Endothelial cell of umbilical vein (primary cell): ENCODE measurements around the gene NDUFS2. TPM values are rescaled to one million over a fixed set of nuclear protein-coding genes. Genes with fewer than 3 reads are reported as not detected.

Experiments
- BruUV-seq: library from RNA; stranded (reverse); fragments of 400-500 nt; replicated peaks from 2 replicates; lab custom pipeline; 2021; lab: Mats Ljungman, UMichigan
- CTCF ChIA-PET: fragments of 300-600, 350-600 bp; sonication (Branson Sonifier 250); formaldehyde crosslinking; loops from one replicate; lab custom pipeline; 2021; ENCODE audit warnings: antibody characterized with exemption, inconsistent platforms; lab: Charles Lee
- POLR2A ChIA-PET: fragments of 300-600, 350-600 bp; sonication (Branson Sonifier 250); formaldehyde crosslinking; loops from one replicate; lab custom pipeline; 2021; ENCODE audit warnings: antibody characterized with exemption, inconsistent platforms; lab: Charles Lee
- DNase-seq: peaks from one replicate; pipeline ENCODE4 v3.0.0-alpha.2; 2011; ENCODE audit warnings: low read depth, low spot score
- FAIRE-seq: peaks from 2 replicates; lab custom pipeline; 2011; peaks lifted over from hg19 to GRCh38; lab: Jason Lieb, UNC
- H2AFZ ChIP-seq: 2 replicates; pipeline ENCODE4 v1.6.0; 2012; ENCODE audit warnings: low read depth, low read length, control low read depth, inconsistent platforms
- H3K27ac ChIP-seq: 2 replicates; pipeline ENCODE4 v1.5.1; 2011; ENCODE audit warnings: low read depth, mild to moderate bottlenecking, control low read depth, low read length, moderate library complexity; ENCODE audit not compliant: insufficient read depth
- H3K27me3 ChIP-seq, 2 experiments: 2 replicates each; pipeline versions ENCODE4 v1.6.0 to v1.6.1; 2011; ENCODE audit warnings: low read length in 2 of 2, mixed read lengths in 1 of 2; ENCODE audit not compliant: control insufficient read depth in 2 of 2, insufficient read depth in 2 of 2
- H3K36me3 ChIP-seq, 2 experiments: 2 replicates in 1 of 2; 3 replicates in 1 of 2; pipeline ENCODE4 v1.5.1; 2011; ENCODE audit warnings: low read length in 2 of 2, mild to moderate bottlenecking in 1 of 2, moderate library complexity in 1 of 2; ENCODE audit not compliant: control insufficient read depth in 2 of 2, insufficient read depth in 2 of 2; ENCODE audit errors: extremely low read depth in 1 of 2
- H3K4me1 ChIP-seq: 3 replicates; pipeline ENCODE4 v1.5.1; 2011; ENCODE audit warnings: mild to moderate bottlenecking, low read length; ENCODE audit not compliant: control insufficient read depth, insufficient read depth; ENCODE audit errors: extremely low read depth
- H3K4me2 ChIP-seq: 2 replicates; pipeline ENCODE4 v1.6.1; 2011; ENCODE audit warnings: low read length, control low read depth, mixed read lengths; ENCODE audit not compliant: insufficient read depth
- H3K4me3 ChIP-seq, 3 experiments: fragments of 200-600 bp in 1 of 3; sonication (generic), shearing (Covaris generic) in 1 of 3; replicated peaks in 1 of 3; 2 replicates each; pipeline ENCODE4 v1.5.1; 2011 to 2016; ENCODE audit warnings: control low read depth in 3 of 3, low read length in 3 of 3, mild to moderate bottlenecking in 2 of 3, inconsistent platforms in 1 of 3, low read depth in 1 of 3, moderate library complexity in 1 of 3; ENCODE audit not compliant: insufficient read depth in 1 of 3
- H3K79me2 ChIP-seq: 2 replicates; pipeline ENCODE4 v1.6.0; 2012; ENCODE audit warnings: low read length, inconsistent platforms; ENCODE audit not compliant: control insufficient read depth, insufficient read depth
- H3K9ac ChIP-seq: replicated peaks from 2 replicates; pipeline ENCODE3; 2011; ENCODE audit warnings: low read length, control low read depth; ENCODE audit not compliant: insufficient read depth; ENCODE audit errors: extremely low read depth
- H3K9me1 ChIP-seq: replicated peaks from 3 replicates; pipeline ENCODE4 v1.6.0; 2011; ENCODE audit warnings: mild to moderate bottlenecking, low read length; ENCODE audit not compliant: control insufficient read depth, insufficient read depth; ENCODE audit errors: extremely low read depth
- H3K9me3 ChIP-seq: replicated peaks from 2 replicates; pipeline ENCODE4 v1.5.1; 2012; ENCODE audit warnings: low read length, inconsistent platforms; ENCODE audit not compliant: control insufficient read depth, insufficient read depth
- H4K20me1 ChIP-seq: replicated peaks from 2 replicates; pipeline ENCODE3; 2011; ENCODE audit warnings: mild to moderate bottlenecking, low read length; ENCODE audit not compliant: control insufficient read depth, insufficient read depth; ENCODE audit errors: extremely low read depth
- CTCF ChIP-seq, 2 donors: IDR thresholded peaks; 1 replicate in 1 of 2; 2 replicates in 1 of 2; pipeline ENCODE4 v1.5.1; 2011; ENCODE audit warnings: low read length in 2 of 2, mild to moderate bottlenecking in 2 of 2, moderate library complexity in 2 of 2, control low read depth in 1 of 2, inconsistent platforms in 1 of 2, low read depth in 1 of 2; ENCODE audit not compliant: insufficient read depth in 1 of 2; ENCODE audit errors: extremely low read depth in 1 of 2
- EZH2 ChIP-seq: IDR thresholded peaks from 2 replicates; pipeline ENCODE4 v1.6.1; 2012; ENCODE audit warnings: borderline replicate concordance, low read depth, mild to moderate bottlenecking, moderate library complexity, low read length, inconsistent platforms; ENCODE audit not compliant: severe bottlenecking
- FOS ChIP-seq: IDR thresholded peaks from 2 replicates; pipeline ENCODE4 v1.6.1; 2011; ENCODE audit warnings: mild to moderate bottlenecking, low read length, moderate library complexity, borderline replicate concordance; ENCODE audit not compliant: insufficient read depth
- GATA2 ChIP-seq: IDR thresholded peaks from 2 replicates; pipeline ENCODE4 v1.7.0; 2011; ENCODE audit warnings: low read depth, mild to moderate bottlenecking, moderate library complexity, mixed read lengths, low read length; ENCODE audit not compliant: insufficient read length, insufficient read depth
- JUN ChIP-seq: IDR thresholded peaks from 2 replicates; pipeline ENCODE4 v1.6.1; 2011; ENCODE audit warnings: borderline replicate concordance, low read depth; ENCODE audit not compliant: insufficient read length, insufficient read depth
- MYC ChIP-seq: IDR thresholded peaks from one replicate; pipeline ENCODE4 v1.6.1; 2011; ENCODE audit warnings: mild to moderate bottlenecking, low read depth, low read length
- POLR2A ChIP-seq: IDR thresholded peaks from 2 replicates; pipeline ENCODE4 v1.6.1; 2012; ENCODE audit warnings: low read depth, mild to moderate bottlenecking, control low read depth, low read length
- POLR2AphosphoS5 ChIP-seq: IDR thresholded peaks from 2 replicates; pipeline ENCODE4 v1.6.1; 2012; ENCODE audit warnings: low read depth, mild to moderate bottlenecking, control low read depth, low read length, moderate library complexity; ENCODE audit not compliant: insufficient read depth
- dilution Hi-C: fragments of 300-500 bp; cut with MboI; formaldehyde crosslinking; loops from one replicate; pipeline ENCODE4 v1.15.0; 2019; ENCODE audit warnings: low sequenced_read_pairs; ENCODE audit not compliant: extremely low pct_ligation_motif_present
- intact Hi-C: fragments of 100-400 bp; cut with micrococcal nuclease; formaldehyde crosslinking; loops from one replicate; pipeline ENCODE4 v1.10.0; 2022
- polyA plus RNA-seq, 4 experiments: library from polyadenylated mRNA; depleted of rRNA in 3 of 4; stranded (reverse) in 3 of 4; unstranded in 1 of 4; fragments of >200 nt; gene quantifications; 2 replicates each; pipeline versions ENCODE4 v1.2.1 to v1.2.3, GENCODE V29; 2011 to 2012; ENCODE audit warnings: missing spikeins in 1 of 4
- total RNA-seq: library from RNA; stranded (reverse); gene quantifications from 2 replicates; pipeline ENCODE4 v1.2.3, GENCODE V29; 2021
- TF ChIP-seq, protein P1 (sequence below): IDR thresholded peaks from 2 replicates; pipeline ENCODE4 v1.6.1; 2011; ENCODE audit not compliant: insufficient read depth, insufficient read length

NDUFS2 gene
- total and polyA plus RNA-seq, 2 donors (not counting 3 experiments of a cell fraction or from before 2014, with no cell fraction given), result 95.1 to 130 TPM

- BruUV-seq, result no TSS peak
- no peaks in the 10 kb centered on the region for H3K79me2 ChIP-seq
- H3K4me3 ChIP-seq, result no peak overlapping the region
- ChIA-PET CTCF (interaction anchor here (1.4 to 1.6 kb wide), 2 partner anchors 12 to 31 kb away, joined by 5 to 7 read pairs; no protein-coding TSS in a partner anchor), POLR2A (no interaction called here)
- no peaks in the 10 kb centered on the region for H4K20me1 ChIP-seq
- no peak overlapping the region for H3K9ac ChIP-seq
- intact Hi-C loops (no loop called here), dilution Hi-C loops (no loop called here)
- H3K4me2 ChIP-seq, result no peak overlapping the region
- DNase-seq (no peak), FAIRE-seq (no peak)
- TF ChIP-seq POLR2A (no peak), GATA2 (no peak), POLR2AphosphoS5 (no peak), EZH2 (no peak), CTCF (IDR thresholded peaks at IDR 0.05; ENCODE audit: extremely low read depth in 1 of 2, insufficient read depth in 1 of 2, low read depth in 1 of 2, low read length in 2 of 2) (no peak), JUN (no peak), MYC (no peak), FOS (no peak)
- TF ChIP-seq, protein P1, sequence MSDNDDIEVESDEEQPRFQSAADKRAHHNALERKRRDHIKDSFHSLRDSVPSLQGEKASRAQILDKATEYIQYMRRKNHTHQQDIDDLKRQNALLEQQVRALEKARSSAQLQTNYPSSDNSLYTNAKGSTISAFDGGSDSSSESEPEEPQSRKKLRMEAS, result no peak
- H3K36me3 ChIP-seq, result no peaks in the 10 kb centered on the region
- peaks cover 3% of the 10 kb centered on the region for H3K4me1 ChIP-seq
- no peaks in the 10 kb centered on the region for H3K9me1 ChIP-seq
- H3K27ac ChIP-seq, result no peak overlapping the region
- H3K9me3 ChIP-seq, result no peaks in the 10 kb centered on the region
- H2AFZ ChIP-seq, result no peak overlapping the region
- H3K27me3 ChIP-seq, result peaks cover 31 to 43% of the 10 kb centered on the region in 2 experiments
Measured at GRCh38 chr1:161260376-161261260, 58.5 kb downstream of the NDUFS2 start.
